GM19372 (cell line): ENCODE results near the gene DAAM1.

ENCODE experiments used
- ATAC-seq: cut with Tn5 transposase; IDR thresholded peaks from one replicate; pipeline ENCODE4 v1.9.1; 2021; ENCODE audit warnings: mild to moderate bottlenecking, low read depth, moderate library complexity; ENCODE audit not compliant: unreplicated experiment

Gene DAAM1

DNA sequence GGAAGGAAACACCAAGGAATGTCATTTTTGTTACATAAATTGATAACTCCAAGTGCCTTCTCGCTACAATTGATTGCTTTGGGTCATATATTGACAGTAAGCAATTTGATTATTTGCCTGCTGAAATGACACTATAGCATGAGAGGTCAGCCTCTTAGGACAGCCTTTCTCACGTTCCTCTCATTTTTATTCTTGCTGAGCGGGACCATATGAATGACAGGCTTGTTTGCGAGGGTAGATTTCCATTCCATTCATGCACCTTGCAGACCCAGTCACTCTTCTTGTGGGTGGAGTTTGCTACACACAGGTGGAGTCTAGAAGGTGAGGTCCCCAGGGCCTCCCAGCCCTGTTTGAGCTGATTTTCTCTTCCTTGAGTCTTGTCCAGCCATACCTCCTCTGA is 27.3 kb downstream of the DAAM1 start:
- ATAC-seq = no peak

DNA sequence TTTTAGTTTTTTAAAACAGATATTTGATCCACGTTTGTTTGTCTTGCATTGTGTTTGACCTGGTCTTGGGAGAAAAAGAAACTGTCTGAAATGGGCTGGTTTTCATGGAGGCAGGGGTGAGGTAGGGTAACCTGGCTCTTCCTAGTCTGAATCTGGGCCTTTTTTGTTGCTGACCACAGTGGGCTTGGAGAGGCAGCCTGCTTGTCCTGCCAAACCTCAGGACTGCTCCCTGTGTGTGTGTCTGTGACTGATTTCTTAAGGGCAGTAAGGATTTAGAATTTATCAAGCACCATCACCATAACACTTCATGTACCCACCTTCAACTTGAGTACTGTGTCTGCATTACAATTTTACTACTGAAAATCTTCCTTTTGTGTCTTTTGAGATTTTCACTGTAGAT is 28.5 kb downstream of the DAAM1 start:
- no peak for ATAC-seq

DNA sequence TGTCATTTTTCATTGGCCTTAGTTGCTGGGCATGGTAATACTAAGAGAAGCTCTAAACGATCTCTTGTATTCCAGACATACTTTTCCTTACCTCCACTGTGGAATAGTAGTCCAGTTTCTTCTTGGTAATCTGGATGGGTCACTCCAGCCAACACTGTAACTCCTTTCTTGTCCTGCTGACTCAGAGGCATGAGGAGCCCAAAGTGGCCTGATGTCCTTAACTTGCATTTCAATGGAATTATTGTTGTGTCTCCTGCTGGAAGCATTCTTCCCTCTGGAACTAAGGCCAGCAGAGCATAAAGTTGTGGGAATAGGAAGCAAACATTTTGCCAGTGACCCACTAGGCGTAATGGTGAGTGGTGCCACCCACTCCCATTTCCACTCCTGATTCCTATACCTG is 33.1 kb downstream of the DAAM1 start:
- no peak for ATAC-seq

DNA sequence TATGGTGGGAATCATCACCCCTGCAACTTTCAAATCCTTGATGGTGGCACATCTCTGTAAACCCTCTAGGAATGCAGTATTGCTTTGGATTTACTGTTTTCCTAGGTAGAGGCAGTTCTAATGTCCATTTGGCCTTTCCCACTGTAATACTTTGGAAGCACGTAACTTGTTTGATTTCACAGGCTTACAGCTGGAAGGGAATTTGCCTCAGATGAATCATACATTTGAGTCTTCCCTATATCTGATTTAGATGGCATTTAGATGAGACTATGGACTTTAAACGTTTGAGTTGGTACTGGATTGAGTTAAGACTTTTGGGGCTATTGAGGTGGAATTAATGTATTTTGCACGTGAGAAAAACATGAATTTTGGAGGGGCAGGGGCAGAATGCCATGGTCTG is 35.9 kb downstream of the DAAM1 start:
- ATAC-seq = no peak

DNA sequence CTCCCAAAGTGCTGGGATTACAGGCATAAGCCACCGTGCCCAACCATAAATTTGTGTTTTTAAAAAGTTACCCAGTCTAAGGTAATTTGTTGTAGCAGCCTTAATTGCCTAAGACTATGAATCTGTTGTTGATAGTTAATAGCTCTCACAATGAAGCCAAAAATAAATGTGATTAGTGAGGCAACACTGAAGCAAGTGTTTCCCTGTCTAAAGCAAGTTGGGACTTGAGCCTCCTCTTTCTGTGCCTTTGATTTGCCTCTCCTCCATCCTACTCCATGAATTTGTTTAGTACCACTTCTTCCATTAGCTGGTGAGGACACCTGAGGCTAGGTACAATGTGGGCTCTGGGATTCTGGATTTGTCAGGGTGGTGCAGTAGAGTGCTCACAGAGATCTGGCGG is 36.8 kb downstream of the DAAM1 start:
- no peak for ATAC-seq

DNA sequence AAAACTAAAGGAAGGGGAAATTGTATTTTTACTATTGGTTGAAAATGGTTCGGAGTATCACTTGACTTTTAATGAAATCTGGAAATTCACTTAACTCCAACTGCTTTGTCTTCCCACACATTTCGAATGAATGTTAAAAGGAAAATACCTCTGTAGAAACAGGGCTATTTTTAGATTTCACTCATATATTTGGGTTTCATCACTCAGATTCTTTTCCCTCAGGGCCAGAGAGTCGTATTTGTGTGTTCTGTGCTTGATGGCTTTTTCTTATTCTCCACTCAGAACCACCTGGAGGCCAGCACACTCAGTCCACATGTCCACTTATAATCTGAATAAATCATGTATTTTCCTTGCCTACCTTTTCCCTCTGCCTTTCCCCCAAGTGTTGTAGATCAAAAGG is 40.0 kb downstream of the DAAM1 start:
- no peak for ATAC-seq

DNA sequence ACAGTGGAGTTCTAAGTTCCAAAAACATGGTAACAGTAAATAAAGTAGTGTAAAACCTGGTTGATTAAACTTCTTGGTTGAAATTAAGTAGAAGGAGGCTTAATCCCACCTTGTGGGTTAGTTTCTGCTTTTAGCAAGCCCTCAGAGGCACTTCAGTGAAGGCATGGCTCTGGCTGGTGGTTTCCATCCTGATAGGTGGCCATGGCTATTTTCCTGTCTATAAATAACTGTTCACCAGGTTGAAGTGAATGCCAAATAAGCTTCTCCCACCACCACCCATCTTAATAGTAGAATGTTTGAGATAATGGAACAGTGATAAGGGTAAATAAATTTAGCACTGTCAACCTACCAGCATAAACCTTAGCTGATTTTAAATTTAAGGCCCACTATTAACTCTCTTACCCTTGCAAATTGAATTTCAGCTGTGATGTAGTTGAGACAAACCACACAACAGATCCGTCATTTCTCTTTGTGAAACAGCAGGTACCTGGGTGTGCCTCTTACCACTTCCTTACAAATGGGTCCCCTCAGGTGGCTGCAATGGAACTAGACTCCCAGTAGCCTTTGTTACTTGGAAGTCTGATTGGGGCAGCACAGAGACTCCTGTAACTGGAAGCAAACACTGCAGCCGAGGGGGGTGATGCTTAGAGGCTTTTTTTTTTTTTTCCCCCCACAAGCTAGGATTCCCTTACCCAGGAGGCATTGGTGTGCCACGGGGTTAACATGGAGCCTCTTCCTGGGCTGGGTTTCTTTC is 41.4 kb downstream of the DAAM1 start:
- no peak for ATAC-seq

DNA sequence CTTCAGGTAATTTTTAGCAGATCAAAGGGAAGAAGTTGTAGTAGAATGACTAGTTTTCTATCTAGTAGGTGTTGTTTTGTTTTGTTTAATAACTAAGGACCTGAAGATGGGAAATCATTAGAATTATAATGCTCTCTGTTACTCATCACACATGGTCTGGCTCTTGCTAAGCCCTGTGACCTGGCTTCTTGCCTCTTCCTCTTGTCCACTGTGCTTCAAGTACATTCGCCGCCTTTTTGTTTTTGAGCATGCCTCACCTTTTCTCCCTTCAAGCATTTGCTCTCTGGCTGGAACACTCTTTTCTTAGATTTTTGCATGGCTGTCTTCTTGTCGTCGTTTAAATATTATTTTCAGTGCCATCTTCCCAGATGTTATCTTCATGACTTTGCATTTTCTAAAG is 47.7 kb downstream of the DAAM1 start:
- ATAC-seq = no peak

DNA sequence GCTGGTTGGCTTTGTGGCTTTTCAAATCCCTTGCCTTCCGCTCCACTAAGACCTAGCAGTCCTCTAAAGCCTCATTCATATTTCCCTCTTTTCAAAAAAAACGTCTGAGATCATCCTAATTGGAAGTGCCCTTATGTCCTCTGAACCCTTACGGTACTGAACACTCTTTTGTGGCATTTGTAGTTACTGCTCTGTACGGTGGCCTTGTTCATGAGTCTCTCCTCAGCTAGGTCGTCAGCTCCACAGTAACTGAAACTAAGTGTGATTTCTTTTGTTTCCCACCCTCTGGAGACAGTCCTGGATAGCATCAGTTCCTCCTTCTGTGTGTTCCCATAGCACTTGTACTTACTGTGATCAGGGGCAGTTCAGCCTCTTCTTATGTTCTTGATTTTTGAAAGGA is 49.7 kb downstream of the DAAM1 start:
- no peak for ATAC-seq

DNA sequence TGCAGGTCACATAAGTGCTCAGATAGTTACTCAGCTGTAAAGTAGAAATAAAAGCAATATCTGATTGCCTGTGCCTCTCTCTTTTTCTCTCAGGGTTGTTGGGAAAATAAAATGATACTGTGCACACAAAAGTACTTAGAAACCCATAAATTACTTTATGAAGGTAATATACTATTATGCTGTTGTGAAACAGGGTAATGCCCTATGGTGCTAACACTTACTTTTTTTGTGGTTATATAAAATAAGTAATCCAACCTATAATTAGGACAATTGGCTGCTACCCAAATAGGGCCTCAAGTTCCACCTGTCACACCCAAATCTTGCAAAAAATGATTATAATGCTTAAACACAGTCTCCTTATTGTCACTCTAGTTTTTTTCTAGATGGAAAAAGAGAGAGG is 50.6 kb downstream of the DAAM1 start:
- ATAC-seq = no peak

DNA sequence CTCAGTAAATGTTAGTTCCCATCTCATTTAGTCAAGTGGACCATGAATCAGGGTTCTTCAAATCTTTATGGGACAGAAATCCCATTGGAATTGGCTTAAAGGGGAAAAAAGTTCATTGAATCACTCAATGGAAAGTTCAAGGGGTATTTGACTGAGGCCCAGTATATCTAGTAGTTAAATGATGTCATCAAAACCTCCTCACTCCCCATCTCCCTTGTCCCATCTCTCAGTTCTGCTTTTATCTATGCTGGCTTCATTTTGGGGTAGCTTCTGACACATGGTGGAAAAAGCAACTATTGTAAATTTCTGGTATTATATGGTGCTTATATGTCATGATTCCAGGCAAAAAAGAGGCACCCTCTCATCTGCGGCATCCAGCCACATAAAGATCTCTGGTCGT is 51.9 kb downstream of the DAAM1 start:
- ATAC-seq = peak; percentile 87

DNA sequence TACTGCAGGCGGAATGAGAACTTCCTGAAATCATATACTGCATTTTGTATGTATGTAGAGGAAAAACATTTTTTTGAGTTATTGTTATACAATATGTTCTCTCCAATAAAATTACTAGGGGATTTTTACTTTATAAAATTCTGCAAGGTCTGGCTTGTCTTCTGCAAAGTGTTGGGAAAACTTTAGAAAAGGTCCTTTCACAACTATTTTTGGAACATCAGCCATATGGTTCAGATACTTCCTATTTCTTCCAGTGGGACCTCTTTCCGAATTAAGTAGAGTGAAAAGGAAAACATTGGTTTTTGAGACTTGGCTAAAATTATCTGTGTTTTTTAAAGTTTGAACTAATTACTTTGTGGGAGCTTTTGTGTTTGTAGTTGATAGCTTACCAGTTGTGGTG is 52.7 kb downstream of the DAAM1 start:
- no peak for ATAC-seq

DNA sequence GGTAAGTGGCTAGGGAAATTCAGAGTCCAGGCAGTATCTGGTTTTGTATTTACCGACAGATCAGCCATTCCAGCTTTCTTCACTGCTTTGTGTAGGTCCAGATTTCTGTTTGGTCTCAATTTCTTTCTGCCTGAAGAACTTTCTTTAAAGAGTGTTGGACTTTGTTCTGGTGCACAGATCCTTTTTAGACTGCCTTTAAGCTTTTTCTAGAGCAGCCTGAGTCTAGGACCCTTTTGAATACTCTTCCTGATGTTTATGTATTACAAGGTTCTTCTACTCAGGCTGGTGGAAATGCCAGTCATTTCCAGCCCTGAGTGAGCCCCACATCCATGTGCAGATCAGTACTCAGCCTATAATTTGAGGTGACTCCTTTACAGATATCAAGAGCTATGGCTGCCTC is 54.7 kb downstream of the DAAM1 start:
- ATAC-seq = no peak

DNA sequence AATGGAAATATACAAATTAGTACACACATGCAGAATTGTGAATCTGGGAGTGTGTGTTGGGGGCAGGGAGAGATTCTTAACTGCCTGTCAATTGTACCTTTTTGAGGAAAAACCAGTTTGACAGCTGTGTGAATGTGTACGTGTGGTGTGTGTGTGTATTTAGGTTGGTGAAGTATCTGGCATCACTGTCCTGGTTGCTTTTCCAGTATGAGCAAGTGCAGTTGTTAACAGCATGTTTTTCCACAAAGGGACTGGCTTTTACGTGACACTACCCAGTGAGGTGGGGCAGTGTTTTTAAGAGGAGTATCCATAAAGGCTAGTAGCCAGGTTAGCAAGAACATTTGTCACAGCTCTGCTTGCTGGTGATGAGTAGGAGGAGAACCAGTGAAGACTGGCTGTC is 56.1 kb downstream of the DAAM1 start:
- ATAC-seq = no peak

DNA sequence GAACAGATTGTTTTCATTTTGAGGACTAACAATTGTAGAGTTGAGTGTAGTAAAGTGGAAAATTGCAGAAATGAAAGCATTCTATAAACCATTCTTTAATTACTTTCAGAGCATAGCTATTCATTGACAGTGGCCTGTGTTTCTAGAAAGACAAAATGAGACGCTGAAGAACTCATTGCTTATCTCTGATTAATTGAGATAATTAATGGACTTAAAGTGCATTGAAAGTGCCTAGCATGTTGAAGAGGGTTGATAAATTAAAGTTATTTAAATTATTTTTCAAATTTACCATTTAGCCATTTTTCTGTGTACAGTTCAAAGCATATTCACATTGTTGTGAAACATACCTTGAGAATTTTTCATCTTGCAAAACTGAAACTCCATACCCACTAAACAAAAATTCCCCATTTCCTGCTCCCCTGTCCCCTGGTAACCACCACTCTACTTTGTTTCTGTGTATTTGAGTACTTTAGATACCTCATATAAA is 57.4 kb downstream of the DAAM1 start:
- ATAC-seq = peak; percentile 71

DNA sequence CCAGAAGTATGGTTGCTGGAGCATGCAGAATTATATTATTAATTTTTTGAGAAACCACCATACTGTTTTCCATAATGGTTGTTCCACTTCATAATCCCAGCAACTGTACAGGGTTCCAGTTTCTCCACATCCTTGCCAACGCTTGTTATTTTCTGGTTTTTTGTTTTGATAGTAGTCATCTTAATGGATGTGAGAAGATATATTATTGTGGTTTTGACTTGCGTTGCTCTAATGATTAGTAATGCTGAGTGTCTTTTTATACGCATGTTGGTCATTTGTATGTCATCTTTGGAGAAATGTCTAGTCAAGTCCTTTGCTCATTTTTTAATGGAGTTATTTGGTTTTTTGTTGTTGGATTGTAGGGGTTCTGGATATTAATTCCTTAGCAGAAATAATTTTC is 58.1 kb downstream of the DAAM1 start:
- ATAC-seq = no peak

DNA sequence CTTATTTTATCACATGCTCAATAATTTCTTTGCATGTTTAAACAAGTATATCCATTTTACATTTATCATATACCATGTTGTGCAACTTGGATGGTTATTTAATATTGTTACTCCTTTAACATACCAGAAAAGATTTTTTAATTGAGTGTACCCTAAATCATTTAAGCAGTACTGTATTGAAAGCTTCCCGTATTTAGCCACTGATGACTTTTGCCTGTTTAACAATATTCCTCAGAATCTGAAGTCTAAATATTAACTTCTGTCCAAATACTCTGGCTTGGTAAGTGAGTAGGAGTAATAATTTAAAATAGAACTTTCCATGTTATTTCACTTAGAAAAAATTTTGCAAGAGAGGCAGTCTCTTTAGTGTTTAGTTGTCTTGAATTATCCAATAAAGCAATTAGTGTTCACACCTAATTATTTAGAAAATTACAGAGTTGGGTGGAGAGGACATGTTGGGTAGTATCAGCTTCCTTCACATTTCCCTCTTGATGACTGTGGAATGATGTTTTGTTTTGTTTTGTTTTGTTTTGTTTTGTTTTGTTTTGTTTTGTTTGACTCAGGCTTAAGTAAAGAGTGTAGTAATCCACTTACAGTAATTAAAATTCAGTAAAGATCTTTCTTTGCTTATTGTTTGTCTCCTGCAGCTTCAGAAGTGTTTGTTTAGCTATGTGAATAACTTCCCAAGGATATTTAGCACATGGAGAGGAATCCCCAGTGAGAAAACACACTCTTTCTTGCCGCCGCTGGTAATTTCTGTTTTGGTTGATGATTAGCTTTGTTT is 59.5 kb downstream of the DAAM1 start:
- no peak for ATAC-seq

DNA sequence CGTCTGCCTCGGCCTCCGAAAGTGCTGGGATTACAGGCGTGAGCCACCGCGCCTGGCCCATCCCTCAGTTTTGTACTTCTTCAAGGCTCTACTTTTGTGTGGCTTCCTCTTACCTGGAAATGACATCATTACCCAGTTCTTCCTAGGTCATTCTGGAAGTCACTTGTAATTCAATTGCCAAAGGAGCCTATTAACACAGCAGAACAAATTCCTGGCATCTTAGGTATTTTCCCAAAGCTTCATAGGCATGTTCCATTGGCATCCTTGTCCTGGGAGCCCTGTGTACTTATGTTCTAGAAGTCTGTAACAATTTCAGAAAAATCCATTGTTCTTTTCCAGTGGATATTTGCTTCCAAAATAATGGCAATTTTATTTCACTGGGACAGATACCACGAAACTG is 60.6 kb downstream of the DAAM1 start:
- ATAC-seq = no peak

DNA sequence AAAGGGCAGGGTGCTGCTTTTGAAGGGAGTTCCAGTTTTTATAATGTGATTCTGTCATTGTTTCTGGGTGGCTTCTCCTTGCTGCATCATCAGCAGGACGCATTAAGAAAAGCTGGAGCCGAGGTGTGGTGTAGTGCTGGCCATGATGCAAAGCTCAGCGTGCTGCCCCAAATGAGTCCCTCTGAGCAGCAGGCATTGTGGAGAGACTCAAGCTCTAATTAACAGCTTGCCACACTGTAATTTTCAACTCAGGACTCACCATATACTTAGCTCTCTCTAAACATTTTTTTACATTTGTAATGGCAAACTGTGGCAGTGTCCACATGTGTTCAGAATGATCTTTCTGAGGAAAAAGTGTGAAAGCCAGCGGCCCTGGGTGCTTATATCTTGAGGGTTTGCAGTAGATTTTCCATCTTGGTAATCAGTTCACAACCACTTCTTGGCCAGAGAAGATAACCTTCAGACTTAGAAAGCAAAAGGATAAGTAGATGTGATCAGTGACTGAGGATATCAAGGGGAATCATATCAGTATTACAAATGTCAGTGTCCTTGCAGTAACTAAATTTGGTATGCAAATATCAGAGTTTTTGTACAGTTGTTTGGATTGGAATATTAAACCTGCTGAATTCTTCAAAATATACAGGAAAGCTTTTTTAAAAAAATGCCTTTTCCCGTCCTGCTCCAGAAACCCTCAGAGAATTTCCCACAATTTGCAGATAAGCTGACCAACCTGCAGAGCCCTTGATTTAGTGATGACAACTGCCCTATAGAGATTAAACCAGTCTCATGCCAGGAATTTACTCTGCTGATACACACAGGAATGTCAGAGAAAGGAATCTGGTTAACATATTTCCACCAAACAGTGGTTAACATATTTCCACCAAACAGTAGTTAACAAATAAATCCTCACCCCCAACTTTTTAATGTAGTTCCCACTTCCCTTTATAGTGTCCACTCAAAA is 63.6 kb downstream of the DAAM1 start:
- no peak for ATAC-seq

DNA sequence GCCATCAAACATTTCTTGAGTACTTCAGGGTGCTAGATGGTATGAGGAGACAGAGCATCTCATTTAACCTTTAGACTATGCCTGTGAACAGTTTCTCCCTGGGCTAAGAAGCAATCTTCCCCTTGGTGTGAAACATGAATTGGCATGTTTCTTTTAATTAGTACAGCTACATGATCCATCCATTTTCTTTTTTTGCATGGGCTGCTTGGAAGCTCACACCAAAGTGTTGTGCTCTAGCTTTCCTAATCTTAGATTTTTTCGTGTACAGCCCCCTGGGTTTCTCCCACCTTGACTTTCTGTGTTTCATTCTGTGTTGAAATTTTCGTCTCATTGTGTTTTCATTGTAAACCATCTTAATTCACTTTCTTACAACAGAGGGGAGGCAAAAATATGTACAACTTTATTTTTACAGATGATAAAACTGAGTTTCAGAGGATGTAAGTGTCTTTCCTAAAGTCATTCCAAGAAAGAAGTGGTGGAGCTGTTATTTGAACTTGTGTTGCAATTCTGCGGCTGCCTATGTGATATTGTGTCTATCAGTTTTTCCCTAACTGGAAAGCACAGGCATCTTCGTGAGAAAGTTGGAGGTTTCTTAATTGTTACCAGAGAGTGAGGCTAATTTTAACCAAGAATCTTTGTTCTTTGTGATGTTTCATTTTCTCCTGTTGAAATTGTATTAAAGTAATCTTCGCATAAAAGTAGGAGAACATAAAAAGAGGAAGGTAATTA is 64.5 kb downstream of the DAAM1 start:
- no peak for ATAC-seq
